HEK293 (cell line): ENCODE results near the gene HSH2D.

ENCODE experiments used
- YY1 ChIP-seq: fragments of 450-650 bp; formaldehyde crosslinking; IDR thresholded peaks from 2 replicates; pipeline ENCODE4 v1.5.1; 2018; ENCODE audit warnings: missing biosample characterization, missing genetic modification characterization
- ZFP41 ChIP-seq: fragments of 450-650 bp; formaldehyde crosslinking; IDR thresholded peaks from 2 replicates; pipeline ENCODE4 v1.5.1; 2016; ENCODE audit warnings: missing biosample characterization, missing genetic modification characterization, borderline replicate concordance
- ZNF501 ChIP-seq: fragments of 450-650 bp; formaldehyde crosslinking; IDR thresholded peaks from 2 replicates; pipeline ENCODE4 v1.5.1; 2016; ENCODE audit warnings: missing biosample characterization, missing genetic modification characterization
- ZSCAN18 ChIP-seq: fragments of 450-650 bp; formaldehyde crosslinking; IDR thresholded peaks from 2 replicates; pipeline ENCODE4 v1.5.1; 2016; ENCODE audit warnings: missing biosample characterization, missing genetic modification characterization

DNA sequence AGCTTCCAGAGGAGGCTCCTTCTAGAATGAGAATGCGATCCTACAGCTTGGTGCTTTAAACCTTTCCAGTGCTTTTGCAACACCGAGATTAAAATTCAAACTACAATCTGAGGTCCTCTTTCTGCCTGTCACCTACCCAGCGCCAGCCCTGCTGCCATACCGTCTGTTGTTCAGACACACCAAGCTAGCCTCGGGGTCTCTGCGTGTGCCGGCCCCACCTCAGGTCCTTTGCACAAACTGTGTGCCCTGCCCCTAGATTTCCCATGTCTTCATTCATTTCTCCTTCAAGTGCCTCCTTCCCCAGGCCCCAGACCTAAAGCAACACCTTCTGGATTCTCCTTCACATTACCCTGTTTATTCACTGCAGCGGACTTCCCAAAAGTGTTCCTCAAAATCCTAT is 11.1 kb downstream of the HSH2D start:
- TF ChIP-seq YY1 (tag by site-specific recombination), result no peak
- TF ChIP-seq ZNF501, result no peak
- no peak for TF ChIP-seq ZFP41 (tag by site-specific recombination)
- TF ChIP-seq ZSCAN18, result no peak
